Astrocyte (in vitro differentiated cells and primary cell): ENCODE measurements around the gene IGFBP1. TPM values are rescaled to one million over a fixed set of nuclear protein-coding genes. Genes with fewer than 3 reads are reported as not detected.

ENCODE experiments used
- DNase-seq: peaks from one replicate; pipeline ENCODE4 v3.0.0-alpha.2; 2010; ENCODE audit warnings: low read depth
- FAIRE-seq: peaks from 2 replicates; lab custom pipeline; 2011; peaks lifted over from hg19 to GRCh38; lab: Jason Lieb, UNC
- H2AFZ ChIP-seq: 2 replicates; pipeline ENCODE4 v1.6.0; 2012; ENCODE audit warnings: low read depth, low read length, inconsistent platforms
- H3K27ac ChIP-seq: 2 replicates; pipeline ENCODE4 v1.5.1; 2011; ENCODE audit warnings: low read depth, low read length, inconsistent platforms
- H3K27me3 ChIP-seq: 2 replicates; pipeline ENCODE4 v1.6.0; 2011; ENCODE audit warnings: low read length, inconsistent platforms; ENCODE audit not compliant: insufficient read depth
- H3K36me3 ChIP-seq: 2 replicates; pipeline ENCODE4 v1.5.1; 2011; ENCODE audit warnings: low read length, inconsistent platforms; ENCODE audit not compliant: insufficient read depth
- H3K4me1 ChIP-seq: 2 replicates; pipeline ENCODE4 v1.5.1; 2011; ENCODE audit warnings: low read length, inconsistent platforms; ENCODE audit not compliant: insufficient read depth
- H3K4me2 ChIP-seq: 2 replicates; pipeline ENCODE4 v1.6.0; 2012; ENCODE audit warnings: low read length, inconsistent platforms
- H3K4me3 ChIP-seq: 2 replicates; pipeline ENCODE4 v1.5.1; 2011; ENCODE audit warnings: low read depth, mild to moderate bottlenecking, low read length, inconsistent platforms; ENCODE audit not compliant: insufficient read depth
- H3K79me2 ChIP-seq: 2 replicates; pipeline ENCODE4 v1.6.0; 2012; ENCODE audit warnings: mild to moderate bottlenecking, low read length, inconsistent platforms; ENCODE audit not compliant: insufficient read depth
- H3K9ac ChIP-seq: 2 replicates; pipeline ENCODE4 v1.6.0; 2012; ENCODE audit warnings: mild to moderate bottlenecking, low read length, inconsistent platforms
- H3K9me3 ChIP-seq: 2 replicates; pipeline ENCODE4 v1.5.1; 2012; ENCODE audit warnings: low read depth, mild to moderate bottlenecking, low read length, inconsistent platforms; ENCODE audit not compliant: insufficient read depth
- H4K20me1 ChIP-seq: 2 replicates; pipeline ENCODE4 v1.6.0; 2012; ENCODE audit warnings: low read length, inconsistent platforms; ENCODE audit not compliant: insufficient read depth
- H3K27ac Mint-ChIP-seq: one replicate; pipeline ENCODE4 v1.8.0; 2021; ENCODE audit warnings: mild to moderate bottlenecking, mixed read lengths; ENCODE audit not compliant: unreplicated experiment
- H3K27me3 Mint-ChIP-seq: one replicate; pipeline ENCODE4 v1.8.0; 2021; ENCODE audit warnings: low read depth, mixed read lengths; ENCODE audit not compliant: unreplicated experiment
- H3K36me3 Mint-ChIP-seq: one replicate; pipeline ENCODE4 v1.8.0; 2021; ENCODE audit warnings: low read depth, mixed read lengths; ENCODE audit not compliant: unreplicated experiment
- H3K4me1 Mint-ChIP-seq: one replicate; pipeline ENCODE4 v1.8.0; 2021; ENCODE audit warnings: low read depth, mixed read lengths; ENCODE audit not compliant: unreplicated experiment
- H3K4me3 Mint-ChIP-seq: one replicate; pipeline ENCODE4 v1.8.0; 2021; ENCODE audit warnings: mild to moderate bottlenecking, moderate library complexity, mixed read lengths; ENCODE audit not compliant: unreplicated experiment
- H3K9me3 Mint-ChIP-seq: one replicate; pipeline ENCODE4 v1.8.0; 2021; ENCODE audit warnings: mild to moderate bottlenecking, mixed read lengths; ENCODE audit not compliant: unreplicated experiment
- CTCF ChIP-seq: IDR thresholded peaks from 2 replicates; pipeline ENCODE4 v1.5.1; 2011; ENCODE audit warnings: low read depth, mild to moderate bottlenecking, inconsistent platforms, low read length, moderate library complexity; ENCODE audit not compliant: insufficient read depth
- EZH2 ChIP-seq: IDR thresholded peaks from 2 replicates; pipeline ENCODE4 v1.6.1; 2012; ENCODE audit warnings: mild to moderate bottlenecking, low read length, inconsistent platforms; ENCODE audit not compliant: insufficient read depth
- total RNA-seq: library from RNA; stranded (reverse); gene quantifications from 2 replicates; pipeline ENCODE4 v1.2.1, GENCODE V29; 2021

Gene IGFBP1
- total RNA-seq, 1 donor from 2014 or later, result not detected

- no peak overlapping the region for H3K4me2 ChIP-seq
Observed at GRCh38 chr7:45897042-45897690, 8.9 kb downstream of the IGFBP1 start.

GRCh38 chr7:45898222-45898621 lies 9.9 kb downstream of the IGFBP1 start:
- Histone ChIP-seq H3K36me3 (no peaks in the 10 kb centered on the region), H2AFZ (no peak overlapping the region), H3K27me3 (peaks cover 2% of the 10 kb centered on the region), H3K4me1 (no peaks in the 10 kb centered on the region), H3K9ac (no peak overlapping the region), H4K20me1 (no peaks in the 10 kb centered on the region), H3K4me2 (no peak overlapping the region), H3K4me3 (no peak overlapping the region), H3K79me2 (no peaks in the 10 kb centered on the region), H3K9me3 (no peaks in the 10 kb centered on the region), H3K27ac (no peak overlapping the region)
- H3K27ac Mint-ChIP-seq, result no peak overlapping the region
- H3K4me1 Mint-ChIP-seq, result peaks cover 3% of the 10 kb centered on the region
- no peak for TF ChIP-seq EZH2
- TF ChIP-seq CTCF, result no peak
- peaks cover 29% of the 10 kb centered on the region for H3K27me3 Mint-ChIP-seq
- no peaks in the 10 kb centered on the region for H3K9me3 Mint-ChIP-seq
- FAIRE-seq, result no peak
- H3K36me3 Mint-ChIP-seq, result no peaks in the 10 kb centered on the region
- H3K4me3 Mint-ChIP-seq, result no peak overlapping the region
- no peak for DNase-seq

More at GRCh38 chr7:45897042-45897690, 8.9 kb downstream of the IGFBP1 start:
- Histone ChIP-seq H3K9me3 (no peaks in the 10 kb centered on the region), H2AFZ (no peak overlapping the region), H3K4me3 (no peak overlapping the region), H3K4me1 (no peaks in the 10 kb centered on the region), H3K27ac (no peak overlapping the region), H4K20me1 (no peaks in the 10 kb centered on the region), H3K9ac (no peak overlapping the region), H3K36me3 (no peaks in the 10 kb centered on the region), H3K79me2 (no peaks in the 10 kb centered on the region), H3K27me3 (peaks cover 2% of the 10 kb centered on the region)
- DNase-seq (peak; percentile 90), FAIRE-seq (peak; percentile 41)
- H3K9me3 Mint-ChIP-seq, result no peaks in the 10 kb centered on the region
- H3K27ac Mint-ChIP-seq, result no peak overlapping the region
- peaks cover 3% of the 10 kb centered on the region for H3K4me1 Mint-ChIP-seq
- no peak for TF ChIP-seq CTCF
- no peak for TF ChIP-seq EZH2
- no peak overlapping the region for H3K4me3 Mint-ChIP-seq
- peaks cover 34% of the 10 kb centered on the region for H3K27me3 Mint-ChIP-seq
- H3K36me3 Mint-ChIP-seq, result no peaks in the 10 kb centered on the region

DNA sequence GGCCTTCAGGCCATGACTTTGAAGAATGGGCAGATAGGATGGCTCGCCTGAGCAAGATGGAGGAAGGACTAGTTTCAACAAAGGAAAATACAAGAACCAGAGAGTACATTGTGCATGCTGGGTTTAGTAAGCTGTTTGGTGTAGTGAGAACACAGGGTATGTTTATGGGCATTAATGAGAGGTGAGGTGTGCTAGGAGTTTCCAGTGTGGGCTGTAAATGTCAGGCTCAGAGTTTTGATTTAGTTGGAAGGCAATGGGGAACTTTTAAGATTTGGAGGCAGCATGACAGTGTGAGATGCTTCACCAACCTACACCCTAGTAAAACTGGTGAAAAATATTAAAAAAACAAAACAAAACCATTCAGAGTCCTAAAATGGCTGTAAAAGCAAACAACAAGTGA lies 13.3 kb downstream of the IGFBP1 start:
- FAIRE-seq (no peak), DNase-seq (no peak)
- H3K36me3 Mint-ChIP-seq, result no peaks in the 10 kb centered on the region
- H3K9ac ChIP-seq, result no peak overlapping the region
- no peak overlapping the region for H3K4me3 Mint-ChIP-seq
- H3K27ac ChIP-seq, result no peak overlapping the region
- peaks cover 3% of the 10 kb centered on the region for H3K9me3 Mint-ChIP-seq
- no peak overlapping the region for H3K4me2 ChIP-seq
- H3K79me2 ChIP-seq, result no peaks in the 10 kb centered on the region
- H2AFZ ChIP-seq, result no peak overlapping the region
- peaks cover 3% of the 10 kb centered on the region for H3K4me1 Mint-ChIP-seq
- peaks cover 11% of the 10 kb centered on the region for H3K27me3 Mint-ChIP-seq
- H3K27me3 ChIP-seq, result no peaks in the 10 kb centered on the region
- no peaks in the 10 kb centered on the region for H4K20me1 ChIP-seq
- no peaks in the 10 kb centered on the region for H3K9me3 ChIP-seq
- H3K4me1 ChIP-seq, result no peaks in the 10 kb centered on the region
- no peak overlapping the region for H3K27ac Mint-ChIP-seq
- no peaks in the 10 kb centered on the region for H3K36me3 ChIP-seq
- TF ChIP-seq EZH2, result no peak
- TF ChIP-seq CTCF, result no peak
- H3K4me3 ChIP-seq, result no peak overlapping the region
